OCI-LY7 (cell line): ENCODE data around the gene SLC6A18. TPM values are rescaled to one million over a fixed set of nuclear protein-coding genes. Genes with fewer than 3 reads are reported as not detected.

Source experiments
- BruUV-seq: library from RNA; stranded (reverse); fragments of 400-500 nt; replicated peaks from 2 replicates; lab custom pipeline; 2021; lab: Mats Ljungman, UMichigan
- CTCF ChIA-PET: fragments of 300-600 bp; sonication (Branson Sonifier 250); formaldehyde crosslinking; loops from one replicate; lab custom pipeline; 2022; ENCODE audit warnings: antibody characterized with exemption; ENCODE audit not compliant: unreplicated experiment; lab: Charles Lee
- POLR2A ChIA-PET: fragments of 300-600 bp; sonication (Branson Sonifier 250); formaldehyde crosslinking; loops from one replicate; lab custom pipeline; 2022; ENCODE audit warnings: antibody characterized with exemption; lab: Charles Lee
- DNase-seq: peaks from one replicate; pipeline ENCODE4 v3.0.0-alpha.2; 2015; ENCODE audit warnings: low spot score
- H2AFZ ChIP-seq: fragments of 200-600 bp; sonication (generic), shearing (Covaris generic); 2 replicates; pipeline ENCODE4 v1.6.1; 2014; ENCODE audit warnings: mild to moderate bottlenecking, antibody characterized with exemption, low read length, moderate library complexity
- H3K27ac ChIP-seq: fragments of 200-600 bp; sonication (generic); 2 replicates; pipeline ENCODE4 v1.5.1; 2014; ENCODE audit warnings: mixed run types, low read depth, mild to moderate bottlenecking, moderate library complexity, low read length, inconsistent platforms; ENCODE audit not compliant: poor library complexity, severe bottlenecking
- H3K36me3 ChIP-seq: fragments of 200-600 bp; sonication (generic); 2 replicates; pipeline ENCODE4 v1.6.1; 2014; ENCODE audit warnings: mild to moderate bottlenecking, antibody characterized with exemption, low read length, moderate library complexity, mixed read lengths; ENCODE audit not compliant: insufficient read depth
- H3K4me1 ChIP-seq: fragments of 200-600 bp; sonication (generic); 2 replicates; pipeline ENCODE4 v1.5.1; 2014; ENCODE audit warnings: mild to moderate bottlenecking, low read length; ENCODE audit not compliant: insufficient read depth, poor library complexity, severe bottlenecking
- H3K4me2 ChIP-seq: fragments of 200-600 bp; sonication (generic); 2 replicates; pipeline ENCODE4 v1.6.1; 2014; ENCODE audit warnings: mild to moderate bottlenecking, low read length
- H3K4me3 ChIP-seq: fragments of 200-600 bp; sonication (generic); 2 replicates; pipeline ENCODE4 v1.5.1; 2014; ENCODE audit warnings: mild to moderate bottlenecking, low read depth, low read length; ENCODE audit not compliant: poor library complexity, severe bottlenecking
- H3K79me2 ChIP-seq: fragments of 200-600 bp; sonication (generic); 2 replicates; pipeline ENCODE4 v1.6.1; 2016; ENCODE audit warnings: low read depth, mild to moderate bottlenecking, low read length, moderate library complexity, mixed read lengths; ENCODE audit not compliant: insufficient read depth
- H3K9me2 ChIP-seq: fragments of 200-600 bp; sonication (generic); 2 replicates; pipeline ENCODE4 v1.6.1; 2016; ENCODE audit warnings: mild to moderate bottlenecking, low read length, mixed read lengths; ENCODE audit not compliant: insufficient read depth
- H3K9me3 ChIP-seq: fragments of 200-600 bp; sonication (generic); 2 replicates; pipeline ENCODE4 v1.6.1; 2014; ENCODE audit warnings: mild to moderate bottlenecking, mixed run types, low read length, mixed read lengths
- H4K20me1 ChIP-seq: fragments of 200-600 bp; sonication (generic); 2 replicates; pipeline ENCODE4 v1.6.1; 2014; ENCODE audit warnings: mild to moderate bottlenecking, antibody characterized with exemption, low read length, moderate library complexity, mixed read lengths; ENCODE audit not compliant: insufficient read depth
- CTCF ChIP-seq: fragments of 200-600 bp; sonication (generic); conservative IDR thresholded peaks from 2 replicates; pipeline ENCODE4 v1.5.1; 2014; ENCODE audit warnings: mild to moderate bottlenecking, antibody characterized with exemption, low read length, moderate library complexity, mixed read lengths
- EZH2phosphoT487 ChIP-seq: fragments of 200-600 bp; sonication (generic); IDR thresholded peaks from 2 replicates; pipeline ENCODE4 v1.6.1; 2018; ENCODE audit warnings: low read depth, borderline replicate concordance, mild to moderate bottlenecking, mixed run types, antibody characterized with exemption, low read length, moderate library complexity, mixed read lengths
- intact Hi-C: fragments of 100-400 bp; cut with micrococcal nuclease; formaldehyde crosslinking; loops from one replicate; pipeline ENCODE4 v1.10.0; 2022; ENCODE audit not compliant: unreplicated experiment
- total RNA-seq, 2 experiments: library from RNA; depleted of rRNA in 1 of 2; stranded (reverse); fragments of >200 nt in 1 of 2; shearing (Covaris generic) in 1 of 2; gene quantifications; 2 replicates each; pipeline ENCODE4 v1.2.3, GENCODE V29; 2014 to 2022

SLC6A18 gene
- total RNA-seq, 2 experiments from 2014 or later: not detected

- Histone ChIP-seq H2AFZ (no peak overlapping the region), H3K27ac (no peak overlapping the region), H3K4me2 (no peak overlapping the region), H3K4me1 (peaks cover 3% of the 10 kb centered on the region), H3K36me3 (no peaks in the 10 kb centered on the region), H3K79me2 (no peaks in the 10 kb centered on the region), H4K20me1 (no peaks in the 10 kb centered on the region), H3K9me3 (peaks cover 1% of the 10 kb centered on the region; the same call in 1 of the 2 replicates), H3K9me2 (no peaks in the 10 kb centered on the region), H3K4me3 (no peak overlapping the region)
- intact Hi-C loops: no loop called here
- no peak for TF ChIP-seq EZH2phosphoT487
- TF ChIP-seq CTCF: no peak
- CTCF ChIA-PET: no interaction called here
- POLR2A ChIA-PET: no interaction called here
- no TSS peak for BruUV-seq
- no peak for DNase-seq
These were observed 5.4 kb downstream of the SLC6A18 start for GRCh38 chr5:1230551-1230950.

- Histone ChIP-seq H3K4me2 (no peak overlapping the region), H3K79me2 (no peaks in the 10 kb centered on the region), H2AFZ (no peak overlapping the region), H4K20me1 (no peaks in the 10 kb centered on the region), H3K4me1 (peaks cover 3% of the 10 kb centered on the region), H3K9me2 (no peaks in the 10 kb centered on the region), H3K27ac (no peak overlapping the region), H3K4me3 (no peak overlapping the region), H3K36me3 (no peaks in the 10 kb centered on the region), H3K9me3 (peaks cover 10% of the 10 kb centered on the region; the same call in 1 of the 2 replicates)
- POLR2A ChIA-PET: no interaction called here
- CTCF ChIA-PET: no interaction called here
- TF ChIP-seq EZH2phosphoT487 (no peak), CTCF (no peak)
- no peak for DNase-seq
- BruUV-seq: no TSS peak
- intact Hi-C loops: no loop called here
These were observed 6.2 kb downstream of the SLC6A18 start for GRCh38 chr5:1231354-1231905.

- no peaks in the 10 kb centered on the region for H3K36me3 ChIP-seq
- no TSS peak for BruUV-seq
- intact Hi-C loops: no loop called here
- H3K9me3 ChIP-seq: peaks cover 11% of the 10 kb centered on the region; the same call in 1 of the 2 replicates
- no peaks in the 10 kb centered on the region for H3K79me2 ChIP-seq
- no peak for DNase-seq
- TF ChIP-seq EZH2phosphoT487 (no peak), CTCF (no peak)
- H2AFZ ChIP-seq: no peak overlapping the region
- CTCF ChIA-PET: no interaction called here
- POLR2A ChIA-PET: interaction anchor here (0.6 kb wide), 1 partner anchor 44 kb away, joined by 6 read pairs; no protein-coding TSS in a partner anchor
- peaks cover 3% of the 10 kb centered on the region for H3K4me1 ChIP-seq
- H3K4me2 ChIP-seq: no peak overlapping the region
- no peaks in the 10 kb centered on the region for H4K20me1 ChIP-seq
- no peak overlapping the region for H3K4me3 ChIP-seq
- no peak overlapping the region for H3K27ac ChIP-seq
- no peaks in the 10 kb centered on the region for H3K9me2 ChIP-seq
These were observed 7.6 kb downstream of the SLC6A18 start for GRCh38 chr5:1232780-1233179.
